ENCODE data around the gene ALG5. TPM values are rescaled to one million over a fixed set of nuclear protein-coding genes. Genes with fewer than 3 reads are reported as not detected.

Gene ALG5
- total and polyA plus RNA-seq, 3 donors from 2014 or later = 16.8 to 27.1 (median 18.0) TPM

GRCh38 chr13:36915106-36915505 lies 84.0 kb downstream of the ALG5 start:
- TF ChIP-seq CTCF (IDR thresholded peaks at IDR 0.05) = no peak
- no peak for TF ChIP-seq POLR2A (IDR thresholded peaks at IDR 0.05)

GRCh38 chr13:36914648-36915047 lies 84.5 kb downstream of the ALG5 start:
- Histone ChIP-seq H3K36me3 (ENCODE audit: low read depth, missing control alignments) (no peaks in the 10 kb centered on the region), H3K27me3 (no peaks in the 10 kb centered on the region), H3K9me3 (no peaks in the 10 kb centered on the region), H3K4me3 (no peak overlapping the region), H3K27ac (no peak overlapping the region), H3K4me1 (no peaks in the 10 kb centered on the region)
- TF ChIP-seq POLR2A (IDR thresholded peaks at IDR 0.05) (no peak), CTCF (IDR thresholded peaks at IDR 0.05) (no peak)
- intact Hi-C loops (cut with DNase I; ENCODE audit: low total_unique reads) = no loop called here
- WGBS, 2 donors = 87% methylated on average over 4 of the region's 4 CpGs
- DNase-seq = no peak

More at GRCh38 chr13:36915106-36915505, 84.0 kb downstream of the ALG5 start:
- no peaks in the 10 kb centered on the region for H3K9me3 ChIP-seq
- DNase-seq = no peak
- intact Hi-C loops (cut with DNase I; ENCODE audit: low total_unique reads) = no loop called here
- H3K27me3 ChIP-seq = no peaks in the 10 kb centered on the region
- no peak overlapping the region for H3K27ac ChIP-seq
- H3K4me1 ChIP-seq = no peaks in the 10 kb centered on the region
- no peak overlapping the region for H3K4me3 ChIP-seq
- WGBS, 2 donors = 64 to 73% methylated on average over 5 of the region's 5 CpGs
- no peaks in the 10 kb centered on the region for H3K36me3 ChIP-seq (ENCODE audit: low read depth, missing control alignments)

GRCh38 chr13:36913463-36913862 lies 85.7 kb downstream of the ALG5 start:
- no peak for TF ChIP-seq CTCF (IDR thresholded peaks at IDR 0.05)
- TF ChIP-seq POLR2A (IDR thresholded peaks at IDR 0.05) = no peak
- no peak for DNase-seq
- Histone ChIP-seq H3K36me3 (ENCODE audit: low read depth, missing control alignments) (no peaks in the 10 kb centered on the region), H3K4me3 (no peak overlapping the region), H3K9me3 (no peaks in the 10 kb centered on the region), H3K27me3 (no peaks in the 10 kb centered on the region), H3K27ac (no peak overlapping the region), H3K4me1 (no peaks in the 10 kb centered on the region)
- intact Hi-C loops (cut with DNase I; ENCODE audit: low total_unique reads) = no loop called here

GRCh38 chr13:36912973-36913372 lies 86.2 kb downstream of the ALG5 start:
- Histone ChIP-seq H3K9me3 (no peaks in the 10 kb centered on the region), H3K27me3 (no peaks in the 10 kb centered on the region), H3K4me1 (no peaks in the 10 kb centered on the region), H3K27ac (no peak overlapping the region), H3K36me3 (ENCODE audit: low read depth, missing control alignments) (no peaks in the 10 kb centered on the region), H3K4me3 (no peak overlapping the region)
- no peak for DNase-seq
- TF ChIP-seq CTCF (IDR thresholded peaks at IDR 0.05) (no peak), POLR2A (IDR thresholded peaks at IDR 0.05) (no peak)
- 77 to 89% methylated on average over 2 of the region's 2 CpGs for WGBS, 2 donors
- intact Hi-C loops (cut with DNase I; ENCODE audit: low total_unique reads) = no loop called here

GRCh38 chr13:36912369-36912768 lies 86.8 kb downstream of the ALG5 start:
- TF ChIP-seq POLR2A (IDR thresholded peaks at IDR 0.05) (no peak), CTCF (IDR thresholded peaks at IDR 0.05) (no peak)
- intact Hi-C loops (cut with DNase I; ENCODE audit: low total_unique reads) = no loop called here
- Histone ChIP-seq H3K9me3 (no peaks in the 10 kb centered on the region), H3K36me3 (ENCODE audit: low read depth, missing control alignments) (no peaks in the 10 kb centered on the region), H3K27ac (no peak overlapping the region), H3K4me3 (no peak overlapping the region), H3K27me3 (no peaks in the 10 kb centered on the region), H3K4me1 (no peaks in the 10 kb centered on the region)
- no peak for DNase-seq
